HL-60 (cell line): ENCODE data around the gene SSC5D.

Source experiments
- DNase-seq, 2 experiments: peaks; one replicate each; pipeline ENCODE4 v3.0.0-alpha.2; 2010 to 2020; ENCODE audit warnings: low read depth in 1 of 2, low spot score in 1 of 2
- H3K27ac ChIP-seq: fragments of 250-450 bp; sonication (Bioruptor Pico); replicated peaks from 2 replicates; pipeline ENCODE4 v1.5.1; 2020; ENCODE audit warnings: mild to moderate bottlenecking, moderate library complexity
- H3K27me3 ChIP-seq: fragments of 250-450 bp; sonication (Bioruptor Pico); 2 replicates; pipeline ENCODE4 v1.5.1; 2021; ENCODE audit warnings: mild to moderate bottlenecking, moderate library complexity; ENCODE audit not compliant: insufficient read depth, poor library complexity, severe bottlenecking
- H3K4me3 ChIP-seq: replicated peaks from 2 replicates; pipeline ENCODE4 v1.5.1; 2011; ENCODE audit warnings: mild to moderate bottlenecking, control low read depth, low read length; ENCODE audit not compliant: insufficient read depth
- CTCF ChIP-seq: IDR thresholded peaks from one replicate; pipeline ENCODE4 v1.5.1; 2011; ENCODE audit warnings: low read length, control low read depth, inconsistent platforms; ENCODE audit not compliant: insufficient read depth
- GABPA ChIP-seq: IDR thresholded peaks from 2 replicates; pipeline ENCODE4 v1.6.1; 2012; ENCODE audit warnings: low read depth
- POLR2AphosphoS5 ChIP-seq: IDR thresholded peaks from 2 replicates; pipeline ENCODE4 v1.6.1; 2012; ENCODE audit warnings: low read depth
- REST ChIP-seq: IDR thresholded peaks from 2 replicates; pipeline ENCODE4 v1.6.1; 2012; ENCODE audit warnings: low read depth; ENCODE audit not compliant: insufficient replicate concordance
- SPI1 ChIP-seq: IDR thresholded peaks from 2 replicates; pipeline ENCODE4 v1.6.1; 2012; ENCODE audit warnings: low read depth, mild to moderate bottlenecking, borderline replicate concordance

Gene SSC5D

GRCh38 chr19:55540619-55541018, 52.4 kb downstream of the SSC5D start:
- Histone ChIP-seq H3K27me3 (no peaks in the 10 kb centered on the region), H3K27ac (no peak overlapping the region), H3K4me3 (no peak overlapping the region)
- TF ChIP-seq POLR2AphosphoS5: no peak
- no peak for TF ChIP-seq SPI1
- TF ChIP-seq GABPA: no peak
- TF ChIP-seq CTCF: no peak
- TF ChIP-seq REST: no peak
- no peak for DNase-seq

GRCh38 chr19:55541091-55541490, 52.9 kb downstream of the SSC5D start:
- TF ChIP-seq GABPA (no peak), REST (no peak), CTCF (no peak), POLR2AphosphoS5 (no peak), SPI1 (no peak)
- DNase-seq: no peak
- Histone ChIP-seq H3K27ac (no peak overlapping the region), H3K27me3 (no peaks in the 10 kb centered on the region), H3K4me3 (no peak overlapping the region)

GRCh38 chr19:55542292-55542855, 54.1 kb downstream of the SSC5D start:
- TF ChIP-seq GABPA: no peak
- no peak for TF ChIP-seq POLR2AphosphoS5
- TF ChIP-seq CTCF: no peak
- H3K27ac ChIP-seq: no peak overlapping the region

GRCh38 chr19:55543567-55543966, 55.3 kb downstream of the SSC5D start:
- no peak for TF ChIP-seq REST
- peaks cover 7% of the 10 kb centered on the region for H3K27me3 ChIP-seq
- H3K4me3 ChIP-seq: no peak overlapping the region
- no peak overlapping the region for H3K27ac ChIP-seq
- DNase-seq: no peak

More at GRCh38 chr19:55542292-55542855, 54.1 kb downstream of the SSC5D start:
- no peak overlapping the region for H3K4me3 ChIP-seq
- DNase-seq: no peak
- H3K27me3 ChIP-seq: peaks cover 2% of the 10 kb centered on the region
